DMS 273 treated with DMSO at 0.1 percent for 48 hours (cell line): ENCODE results near the gene IFTAP.

Source experiments
- DNase-seq: peaks from one replicate; lab custom pipeline; 2025; lab: John Stamatoyannopoulos, UW

IFTAP gene

GRCh38 chr11:36598051-36598450 is 3.7 kb downstream of the IFTAP start, which contains the start of gene RAG2:
RAG2 (minus strand) TSS chr11:36598236; CDS start chr11:36594168, 4,068 bp downstream.
- no peak for DNase-seq

- DNase-seq, result no peak
Measured at GRCh38 chr11:36600180-36600579, 5.9 kb downstream of the IFTAP start.

DNA sequence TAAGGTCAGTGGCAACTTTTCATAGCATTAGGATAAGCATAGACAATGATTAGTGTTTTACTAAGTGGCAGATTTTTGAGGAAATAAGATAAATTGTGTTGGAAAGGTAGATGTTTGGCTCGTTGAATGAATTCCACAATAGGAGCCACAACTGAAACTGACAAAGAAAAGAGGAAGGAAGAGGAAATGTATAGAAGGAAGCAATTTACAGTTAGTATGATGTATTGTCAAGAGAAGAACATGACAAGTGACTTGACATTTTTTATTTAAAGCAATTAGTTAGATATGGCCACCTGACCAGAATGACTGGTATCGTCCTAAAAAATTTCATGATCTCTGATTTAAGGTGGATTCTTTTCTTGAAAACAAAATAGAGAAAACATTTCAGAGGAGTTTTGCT is 6.9 kb downstream of the IFTAP start:
- no peak for DNase-seq

DNA sequence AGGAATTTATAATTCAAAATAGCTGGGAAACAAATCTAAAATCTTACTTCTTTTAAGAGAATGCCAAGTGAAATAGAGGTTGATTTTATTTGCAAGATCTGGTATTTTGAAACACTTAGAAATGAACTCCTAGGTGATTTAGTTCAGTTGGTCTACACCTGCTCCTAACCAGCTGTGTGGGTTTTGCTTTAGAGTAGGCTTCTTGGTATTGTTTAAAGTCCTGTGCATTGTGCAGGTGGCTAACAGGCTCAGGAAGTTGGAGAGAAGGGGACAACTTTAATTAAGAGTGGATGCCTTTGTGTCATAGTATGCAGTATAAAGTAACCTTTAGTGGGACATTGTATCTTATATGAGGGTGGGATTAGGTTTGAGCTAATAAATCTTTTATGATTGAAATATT is 7.8 kb downstream of the IFTAP start:
- DNase-seq, result no peak

- no peak for DNase-seq
Measured at GRCh38 chr11:36605221-36606216, 11.2 kb downstream of the IFTAP start.

GRCh38 chr11:36608491-36609199 is 14.3 kb downstream of the IFTAP start:
- DNase-seq, result no peak

- DNase-seq, result no peak
Measured at GRCh38 chr11:36609383-36609782, 15.1 kb downstream of the IFTAP start.

DNA sequence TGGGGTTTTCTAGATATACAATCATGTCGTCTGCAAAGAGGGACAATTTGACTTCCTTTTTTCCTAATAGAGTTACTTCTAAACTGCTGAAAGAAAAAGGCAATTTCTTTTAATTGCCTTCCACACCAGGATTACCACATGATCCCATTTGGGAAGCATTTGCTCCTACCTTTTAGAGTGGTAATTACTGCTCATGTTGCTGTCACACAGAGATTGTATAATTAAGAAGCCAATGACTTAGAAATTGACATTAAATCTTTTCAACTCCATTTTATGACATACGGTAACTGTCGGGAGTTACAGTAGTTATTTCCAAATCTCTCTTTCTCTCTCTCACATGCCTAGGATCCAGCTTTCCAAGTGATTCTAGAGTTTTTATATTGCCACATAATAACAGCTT is 21.5 kb downstream of the IFTAP start:
- no peak for DNase-seq

DNA sequence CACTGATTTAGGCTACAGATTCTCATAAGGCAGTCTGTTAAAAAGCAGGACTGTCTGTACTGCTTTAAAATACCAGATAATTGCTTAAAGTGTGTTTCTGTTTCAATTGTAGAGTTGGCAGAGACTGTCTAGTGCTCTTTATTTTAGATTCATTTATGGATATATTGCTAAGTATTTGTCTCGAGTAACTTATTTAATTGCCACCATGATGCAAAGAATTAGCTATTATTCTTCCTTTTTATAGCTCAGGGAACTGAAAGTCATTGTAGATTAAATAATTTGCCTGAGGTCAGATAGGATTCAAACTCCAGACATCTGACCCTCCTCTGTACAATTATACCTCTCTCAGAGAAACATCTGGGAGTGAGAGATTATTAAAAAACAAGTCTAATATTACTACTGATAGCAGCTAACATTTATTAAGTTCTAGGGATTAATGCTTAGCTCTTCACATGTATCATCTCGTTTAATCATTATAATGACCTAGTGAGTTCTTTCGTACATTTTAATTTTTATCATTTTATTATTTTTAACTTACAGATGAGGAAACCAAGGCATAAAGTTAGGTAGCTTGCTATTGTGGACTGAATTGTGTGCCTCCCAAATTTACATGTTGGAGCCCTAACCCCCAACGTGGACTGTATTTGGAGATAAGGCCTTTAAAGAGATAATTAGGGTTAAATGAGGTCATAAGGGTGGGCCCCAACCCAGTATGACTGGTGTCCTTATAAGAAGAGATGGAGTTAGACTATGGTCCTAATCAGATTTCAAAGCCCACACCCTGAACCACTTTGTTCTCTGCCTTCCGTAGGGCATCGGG is 23.5 kb downstream of the IFTAP start:
- DNase-seq, result no peak

DNA sequence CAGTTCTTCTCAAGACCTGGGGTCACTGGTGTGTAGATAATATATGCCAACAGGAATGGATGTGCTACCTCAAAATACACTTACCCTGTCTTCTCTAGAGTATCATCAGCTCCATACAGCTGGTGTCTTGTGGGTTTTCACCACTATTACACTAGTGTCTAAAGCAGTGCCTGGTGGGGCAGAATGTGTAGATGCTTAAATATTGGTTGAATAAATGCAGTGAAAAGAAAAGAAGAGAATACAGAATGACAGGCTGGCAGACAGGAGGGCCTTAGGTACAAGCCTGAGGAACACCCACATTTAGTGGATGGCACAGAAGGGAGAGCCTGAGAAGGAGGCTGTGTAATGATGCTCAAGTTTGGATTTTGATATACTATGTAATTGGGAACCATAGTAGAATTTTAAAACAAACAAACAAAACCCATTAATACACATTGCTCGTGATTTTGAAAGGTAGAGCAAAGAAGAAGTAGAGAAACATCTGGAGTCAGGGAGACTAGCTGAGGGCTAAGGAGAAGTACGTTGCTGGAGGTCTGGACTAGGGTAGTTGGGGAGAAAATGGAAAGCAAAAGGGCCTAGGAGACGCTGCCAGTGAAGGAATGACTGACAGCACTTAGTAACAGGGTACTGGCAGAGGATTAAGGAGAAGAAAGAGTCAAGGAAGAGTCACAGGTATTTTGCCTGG is 24.2 kb downstream of the IFTAP start:
- DNase-seq, result no peak

DNA sequence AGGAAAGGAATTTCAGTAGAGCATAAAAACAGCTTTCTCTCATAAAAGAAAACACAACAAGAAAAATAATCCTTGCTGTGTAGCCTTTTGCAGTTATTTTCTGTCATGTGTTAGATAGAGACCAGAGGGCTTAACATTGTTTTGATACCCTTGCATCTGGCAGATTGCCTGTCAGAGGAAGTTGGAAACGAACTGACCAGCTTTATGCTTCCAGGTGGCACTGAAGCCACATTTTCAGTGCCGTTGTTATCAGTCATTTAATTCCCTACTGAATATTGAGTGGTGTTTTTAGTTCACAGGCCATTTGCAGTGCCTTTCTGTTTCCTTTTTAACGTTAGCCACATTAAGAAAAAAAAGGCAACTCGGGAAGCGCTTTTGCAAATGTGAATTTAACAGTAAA is 25.2 kb downstream of the IFTAP start:
- no peak for DNase-seq

DNA sequence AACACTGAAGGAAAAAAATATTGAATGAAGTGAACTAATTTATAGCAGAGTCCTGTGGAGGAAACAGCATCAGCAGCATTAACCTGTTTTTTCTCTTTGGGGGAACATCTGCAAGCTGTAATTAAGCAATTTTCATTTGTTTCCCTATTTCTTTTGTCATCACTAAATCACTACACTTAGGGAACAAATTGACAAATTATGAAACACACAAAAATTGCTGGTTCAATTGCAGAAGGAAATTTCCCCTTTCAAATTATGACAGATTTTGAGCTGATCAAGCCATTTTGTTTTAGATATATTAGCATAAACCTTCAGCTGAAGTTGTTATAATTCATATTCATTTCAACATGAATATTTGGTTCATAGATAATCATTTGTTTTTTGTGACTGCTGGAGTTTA is 25.9 kb downstream of the IFTAP start:
- DNase-seq, result no peak

DNA sequence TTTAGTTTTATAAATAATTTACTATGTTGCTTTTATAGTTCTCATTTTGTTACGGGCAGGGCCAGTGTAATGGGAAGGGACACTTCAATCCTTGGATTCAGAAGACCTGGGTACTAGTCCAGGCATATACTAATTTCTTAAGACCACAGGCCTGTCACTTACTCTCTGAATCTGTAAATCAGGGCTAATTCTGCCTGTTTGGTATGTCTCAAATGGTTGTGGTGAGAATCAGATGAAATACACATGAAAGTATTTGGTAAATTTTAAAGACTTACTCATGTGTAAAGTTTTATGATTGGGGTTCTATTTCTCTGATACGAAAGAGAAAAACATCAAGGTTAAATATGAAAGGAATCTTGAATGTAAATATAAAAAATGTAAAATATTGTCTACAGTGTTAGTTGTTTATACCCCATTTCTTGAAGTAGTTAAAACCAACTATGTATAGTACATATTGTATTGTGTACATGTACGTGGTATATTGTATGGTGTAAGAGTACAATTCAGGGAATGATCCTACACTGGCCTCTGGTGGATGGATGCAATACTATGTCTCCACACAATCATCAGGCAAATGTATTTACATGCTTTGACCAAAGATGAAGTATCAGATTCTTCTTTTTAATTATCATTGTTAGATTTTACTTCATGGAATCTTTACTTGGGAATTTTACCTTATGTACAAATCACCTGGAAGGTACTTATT is 28.3 kb downstream of the IFTAP start:
- no peak for DNase-seq

- DNase-seq, result no peak
Measured at GRCh38 chr11:36623494-36623893, 29.2 kb downstream of the IFTAP start.

DNA sequence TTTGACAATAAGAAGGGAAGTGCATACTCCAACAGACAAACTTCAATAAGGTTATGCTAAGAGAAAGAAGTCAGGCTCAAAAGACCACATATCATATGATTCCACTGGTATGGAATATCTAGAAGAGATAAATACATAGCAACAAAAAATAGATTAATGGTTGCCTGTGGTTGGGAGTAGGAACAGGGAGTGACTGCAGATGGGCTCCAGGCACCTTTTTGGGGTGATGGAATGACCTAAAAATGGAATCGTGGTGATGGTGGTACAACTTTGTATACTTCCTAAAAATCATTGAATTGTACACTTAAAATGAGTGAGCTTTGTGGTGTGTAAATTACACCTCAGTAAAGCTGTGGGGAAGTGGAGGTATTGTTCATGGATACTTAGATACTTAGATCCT is 32.7 kb downstream of the IFTAP start:
- no peak for DNase-seq

- no peak for DNase-seq
Measured at GRCh38 chr11:36627471-36627870, 33.2 kb downstream of the IFTAP start.

GRCh38 chr11:36628141-36628540 is 33.8 kb downstream of the IFTAP start:
- DNase-seq, result no peak

DNA sequence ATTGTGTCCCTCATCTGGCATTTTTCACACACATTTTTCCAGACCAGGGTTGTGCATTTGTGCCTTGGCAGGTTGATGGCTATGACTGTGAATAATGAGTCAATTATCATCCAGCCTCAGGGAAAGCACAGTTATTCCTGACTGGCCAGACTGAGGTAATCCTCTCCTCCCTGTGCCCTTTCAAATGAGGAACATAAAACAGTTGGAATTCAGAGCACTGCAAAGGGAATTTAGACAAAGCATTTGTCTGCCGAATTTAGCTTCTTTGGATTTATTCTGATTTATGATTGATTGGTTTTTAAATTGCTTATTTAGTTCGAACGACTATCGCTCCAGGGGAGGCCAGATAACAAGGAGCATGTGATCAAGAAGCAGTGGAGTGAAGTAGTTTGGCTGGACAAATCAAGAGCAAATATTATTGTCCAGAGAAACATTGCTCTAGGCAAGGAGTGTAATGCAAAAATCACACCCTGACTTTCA is 34.5 kb downstream of the IFTAP start:
- no peak for DNase-seq

DNA sequence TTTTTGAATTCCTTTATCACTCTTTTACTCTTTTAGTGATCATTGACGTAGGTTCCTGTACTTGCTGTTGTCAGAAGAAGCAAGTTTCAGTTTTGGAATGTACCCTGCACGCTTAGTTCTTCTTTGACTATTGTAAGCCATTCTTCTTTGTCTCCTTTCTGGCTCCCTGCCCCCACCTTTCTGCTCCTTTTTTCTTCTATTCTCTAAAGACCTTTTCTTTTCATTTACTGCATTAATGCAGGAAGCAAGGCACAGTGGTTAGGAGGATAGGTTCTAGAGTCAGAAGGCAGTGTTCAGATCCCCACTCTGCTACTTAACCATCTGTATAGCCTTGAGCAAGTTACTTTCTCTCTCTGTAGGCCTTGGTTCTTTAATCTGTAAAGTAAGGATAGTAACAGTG is 37.5 kb downstream of the IFTAP start:
- no peak for DNase-seq

GRCh38 chr11:36635066-36635862 is 41.0 kb downstream of the IFTAP start:
- DNase-seq, result no peak
